Peyer's patch (tissue), 4 donors: Measurements from ENCODE around the gene DNASE1L1. TPM values are rescaled to one million over a fixed set of nuclear protein-coding genes. Genes with fewer than 3 reads are reported as not detected.
A peak's percentile ranks its signal among the peaks of the same experiment; 100 is the strongest.
"Not testable (repeated sequence)": the region's sequence is repeated elsewhere in the genome, so short reads cannot be mapped to it uniquely, and the experiment has no call there.

ENCODE experiments used
- DNase-seq, 3 donors: peaks; one replicate each; pipeline ENCODE4 v3.0.0-alpha.2; 2017 to 2019
- H3K27ac ChIP-seq, 4 donors: fragments of 200-600 bp; sonication (generic); one replicate each; pipeline ENCODE4 v1.5.1; 2016 to 2019
- H3K27me3 ChIP-seq, 2 donors: fragments of 200-600 bp; sonication (generic); one replicate each; pipeline ENCODE4 v1.5.1; 2019
- H3K36me3 ChIP-seq, 3 donors: fragments of 200-600 bp; sonication (generic); one replicate each; pipeline ENCODE4 v1.5.1; 2016 to 2019
- H3K4me1 ChIP-seq, 4 donors: fragments of 200-600 bp; sonication (generic); one replicate each; pipeline ENCODE4 v1.5.1; 2016 to 2019
- H3K4me3 ChIP-seq, 4 donors: fragments of 200-600 bp; sonication (generic); 1 replicate in 3 of 4; 2 replicates in 1 of 4; pipeline ENCODE4 v1.5.1; 2016 to 2019; ENCODE audit warnings: mild to moderate bottlenecking in 1 of 4
- H3K9me3 ChIP-seq, 4 donors: fragments of 200-600 bp; sonication (generic); one replicate each; pipeline ENCODE4 v1.5.1; 2016 to 2019; ENCODE audit warnings: mild to moderate bottlenecking in 1 of 4
- CTCF ChIP-seq, 6 experiments: fragments of 450-650 bp in 4 of 6; fragments of 200-600 bp in 2 of 6; sonication (generic) in 1 of 6; IDR thresholded peaks; one replicate each; pipeline ENCODE4 v1.5.1; 2017 to 2019; ENCODE audit warnings: antibody characterized with exemption in 6 of 6, mild to moderate bottlenecking in 3 of 6, moderate library complexity in 1 of 6
- POLR2A ChIP-seq, 2 donors: fragments of 450-650 bp; IDR thresholded peaks; one replicate each; pipeline ENCODE4 v1.5.1; 2017; ENCODE audit warnings: antibody characterized with exemption in 2 of 2, mild to moderate bottlenecking in 2 of 2, moderate library complexity in 2 of 2
- total RNA-seq, 4 donors: library from RNA; depleted of rRNA; stranded (reverse); fragments of >200 nt; gene quantifications; one replicate each; pipeline ENCODE4 v1.1.0, GENCODE V29; 2016

Gene DNASE1L1
- total RNA-seq, 4 donors from 2014 or later, result 23.9 to 41.2 (median 32.2) TPM

- not testable (repeated sequence) for H3K4me3 ChIP-seq, H3K27me3 ChIP-seq, DNase-seq, H3K4me1 ChIP-seq, H3K36me3 ChIP-seq, H3K27ac ChIP-seq, H3K9me3 ChIP-seq
These were observed 21.0 kb downstream of the DNASE1L1 start for GRCh38 chrX:154388094-154388493.

- DNase-seq, result no peak
- H3K4me1 ChIP-seq, result peaks cover 0 to 9% (median 4%) of the 10 kb centered on the region in 4 donors
- H3K27ac ChIP-seq, result peak overlapping the region in 1 of 4 donors; percentile 10
- peaks cover 0 to 4% (median 0%) of the 10 kb centered on the region in 3 donors for H3K36me3 ChIP-seq
- no peaks in the 10 kb centered on the region for H3K27me3 ChIP-seq
- H3K9me3 ChIP-seq, result no peaks in the 10 kb centered on the region
- TF ChIP-seq CTCF (IDR thresholded peaks at IDR 0.05) (peak in 1 of 6 experiments; percentile 2), POLR2A (IDR thresholded peaks at IDR 0.05) (no peak)
- no peak overlapping the region for H3K4me3 ChIP-seq
These were observed 24.7 kb downstream of the DNASE1L1 start for GRCh38 chrX:154384284-154384892.

- Histone ChIP-seq H3K27ac (no peak overlapping the region), H3K36me3 (peaks cover 0 to 4% (median 0%) of the 10 kb centered on the region in 3 donors), H3K27me3 (no peaks in the 10 kb centered on the region), H3K4me1 (peaks cover 0 to 9% (median 4%) of the 10 kb centered on the region in 4 donors), H3K9me3 (no peaks in the 10 kb centered on the region), H3K4me3 (no peak overlapping the region)
- no peak for TF ChIP-seq POLR2A (IDR thresholded peaks at IDR 0.05)
- TF ChIP-seq CTCF (IDR thresholded peaks at IDR 0.05), result no peak
- DNase-seq, result no peak
These were observed 25.4 kb downstream of the DNASE1L1 start for GRCh38 chrX:154383359-154384283.

GRCh38 chrX:154382483-154383069 lies 26.5 kb downstream of the DNASE1L1 start:
- Histone ChIP-seq H3K9me3 (no peaks in the 10 kb centered on the region), H3K4me3 (no peak overlapping the region), H3K36me3 (peaks cover 0 to 4% (median 0%) of the 10 kb centered on the region in 3 donors), H3K27me3 (no peaks in the 10 kb centered on the region), H3K27ac (no peak overlapping the region), H3K4me1 (peaks cover 0 to 9% (median 4%) of the 10 kb centered on the region in 4 donors)
- no peak for DNase-seq
- TF ChIP-seq POLR2A (IDR thresholded peaks at IDR 0.05), result no peak

GRCh38 chrX:154381271-154381670 lies 27.8 kb downstream of the DNASE1L1 start:
- DNase-seq, result no peak
- Histone ChIP-seq H3K9me3 (no peaks in the 10 kb centered on the region), H3K4me1 (peaks cover 0 to 9% (median 4%) of the 10 kb centered on the region in 4 donors), H3K27ac (no peak overlapping the region), H3K4me3 (no peak overlapping the region), H3K27me3 (no peaks in the 10 kb centered on the region), H3K36me3 (peaks cover 0 to 4% (median 0%) of the 10 kb centered on the region in 3 donors)
- no peak for TF ChIP-seq POLR2A (IDR thresholded peaks at IDR 0.05)
- TF ChIP-seq CTCF (IDR thresholded peaks at IDR 0.05), result no peak

GRCh38 chrX:154380787-154381186 lies 28.3 kb downstream of the DNASE1L1 start:
- Histone ChIP-seq H3K4me3 (peak overlapping the region in 1 of 4 donors; percentile 88), H3K4me1 (peaks cover 0 to 9% (median 4%) of the 10 kb centered on the region in 4 donors), H3K27ac (peak overlapping the region in 1 of 4 donors; percentile 92), H3K36me3 (peaks cover 0 to 4% (median 0%) of the 10 kb centered on the region in 3 donors), H3K27me3 (no peaks in the 10 kb centered on the region), H3K9me3 (no peaks in the 10 kb centered on the region)
- DNase-seq, result no peak
- TF ChIP-seq CTCF (IDR thresholded peaks at IDR 0.05), result no peak
- no peak for TF ChIP-seq POLR2A (IDR thresholded peaks at IDR 0.05)
